HG03103 (cell line): ENCODE results near the gene CBFA2T3.

Experiments
- ATAC-seq: cut with Tn5 transposase; IDR thresholded peaks from one replicate; pipeline ENCODE4 v1.9.1; 2021; ENCODE audit warnings: low read depth; ENCODE audit not compliant: unreplicated experiment

Gene CBFA2T3

DNA sequence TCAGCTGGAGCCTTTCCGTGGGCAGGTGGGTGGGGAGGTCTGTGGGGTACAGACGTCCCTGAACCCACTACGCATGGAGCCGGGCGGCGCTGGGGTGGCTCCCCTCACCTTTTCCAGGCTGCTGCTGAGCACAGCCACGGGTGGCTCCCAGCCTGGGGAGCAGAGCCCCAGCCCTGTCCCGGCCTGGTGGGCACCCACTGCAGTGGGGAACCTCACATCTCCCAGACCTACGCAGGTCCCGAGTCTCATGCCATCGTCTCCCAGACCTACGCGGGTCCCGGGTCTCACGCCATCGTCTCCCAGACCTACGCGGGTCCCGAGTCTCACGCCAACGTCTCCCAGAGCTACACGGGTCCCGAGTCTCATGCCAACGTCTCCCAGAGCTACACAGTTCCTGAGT lies 148.3 kb downstream of the CBFA2T3 start:
- ATAC-seq = no peak

DNA sequence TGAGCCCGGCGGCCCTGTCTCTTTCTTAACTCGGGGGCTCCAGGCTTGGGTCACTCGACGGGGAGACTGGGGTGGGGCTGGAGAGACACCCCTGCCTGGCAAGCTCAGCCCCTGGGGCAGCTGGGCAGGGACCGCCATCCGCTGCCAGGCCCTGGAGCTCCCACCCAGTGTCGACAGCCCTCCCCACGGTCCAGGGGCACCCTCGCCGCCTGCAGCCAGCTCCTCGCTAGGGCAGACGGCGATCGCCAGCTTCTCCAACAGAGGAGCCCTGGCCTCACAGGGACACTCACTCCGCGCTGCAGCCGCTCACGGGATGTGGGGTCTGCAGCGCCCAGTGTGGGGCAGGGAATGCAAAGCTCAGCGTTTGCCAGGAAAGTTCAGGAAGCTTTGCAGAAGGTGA lies 149.3 kb downstream of the CBFA2T3 start:
- ATAC-seq = no peak

DNA sequence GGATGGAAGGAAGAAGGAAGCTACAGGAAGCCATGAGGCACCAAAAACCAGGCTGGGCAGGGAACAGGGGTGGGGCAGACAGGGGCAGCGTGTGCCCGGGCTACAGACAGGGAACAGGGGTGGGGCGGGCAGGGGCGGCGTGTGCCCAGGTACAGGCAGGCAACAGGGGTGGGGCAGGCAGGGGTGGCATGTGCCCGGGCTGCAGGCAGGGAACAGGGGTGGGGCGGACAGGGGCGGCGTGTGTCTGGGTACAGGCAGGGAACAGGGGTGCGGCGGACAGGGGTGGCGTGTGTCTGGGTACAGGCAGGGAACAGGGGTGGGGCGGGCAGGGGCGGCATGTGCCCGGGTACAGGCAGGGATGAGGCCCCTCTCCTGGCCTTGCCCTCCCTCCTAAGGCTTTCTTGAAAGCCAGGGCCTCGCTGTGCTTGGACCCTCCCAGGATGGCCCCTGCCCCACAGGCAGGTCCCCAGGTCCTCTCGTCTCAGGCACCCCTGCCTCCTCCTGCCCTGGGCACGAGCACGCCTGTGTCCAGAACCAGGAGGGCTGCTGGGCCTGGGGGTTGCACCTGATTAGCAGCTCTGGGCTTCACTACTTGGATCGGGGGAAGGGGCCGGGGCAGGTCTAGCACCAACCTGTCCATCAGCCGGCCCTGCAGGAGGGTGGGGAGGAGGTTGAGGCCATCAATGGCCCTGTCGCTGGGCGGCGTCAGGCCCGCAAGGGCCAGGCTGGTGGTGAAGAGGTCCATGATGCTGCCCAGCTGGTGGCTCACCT lies 150.8 kb downstream of the CBFA2T3 start:
- no peak for ATAC-seq

DNA sequence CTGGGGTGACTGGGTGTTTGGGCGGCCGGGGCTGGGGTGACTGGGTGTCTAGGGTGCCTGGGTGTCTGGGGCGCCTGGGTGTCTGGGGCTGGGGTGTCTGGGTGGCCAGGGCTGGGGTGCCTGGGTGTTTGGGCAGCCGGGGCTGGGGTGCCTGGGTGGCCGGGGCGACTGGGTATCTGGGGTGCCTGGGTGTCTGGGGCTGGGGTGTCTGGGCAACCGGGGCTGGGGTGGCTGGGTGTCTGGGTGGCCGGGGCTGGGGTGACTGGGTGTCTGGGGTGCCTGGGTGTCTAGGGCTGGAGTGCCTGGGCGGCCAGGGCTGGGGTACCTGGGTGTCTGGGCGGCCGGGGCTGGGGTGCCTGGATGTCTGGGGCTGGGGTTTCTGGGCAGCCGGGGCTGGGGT lies 151.9 kb downstream of the CBFA2T3 start:
- ATAC-seq = no peak
